ENCODE data around the gene ELAPOR2. TPM values are rescaled to one million over a fixed set of nuclear protein-coding genes. Genes with fewer than 3 reads are reported as not detected.

ELAPOR2 gene
- total and polyA plus RNA-seq, 9 of the 15 experiments (the other 6 are each of a cell fraction or from before 2014, with no cell fraction given), result 9.2 to 72.0 (median 35.0) TPM

DNA sequence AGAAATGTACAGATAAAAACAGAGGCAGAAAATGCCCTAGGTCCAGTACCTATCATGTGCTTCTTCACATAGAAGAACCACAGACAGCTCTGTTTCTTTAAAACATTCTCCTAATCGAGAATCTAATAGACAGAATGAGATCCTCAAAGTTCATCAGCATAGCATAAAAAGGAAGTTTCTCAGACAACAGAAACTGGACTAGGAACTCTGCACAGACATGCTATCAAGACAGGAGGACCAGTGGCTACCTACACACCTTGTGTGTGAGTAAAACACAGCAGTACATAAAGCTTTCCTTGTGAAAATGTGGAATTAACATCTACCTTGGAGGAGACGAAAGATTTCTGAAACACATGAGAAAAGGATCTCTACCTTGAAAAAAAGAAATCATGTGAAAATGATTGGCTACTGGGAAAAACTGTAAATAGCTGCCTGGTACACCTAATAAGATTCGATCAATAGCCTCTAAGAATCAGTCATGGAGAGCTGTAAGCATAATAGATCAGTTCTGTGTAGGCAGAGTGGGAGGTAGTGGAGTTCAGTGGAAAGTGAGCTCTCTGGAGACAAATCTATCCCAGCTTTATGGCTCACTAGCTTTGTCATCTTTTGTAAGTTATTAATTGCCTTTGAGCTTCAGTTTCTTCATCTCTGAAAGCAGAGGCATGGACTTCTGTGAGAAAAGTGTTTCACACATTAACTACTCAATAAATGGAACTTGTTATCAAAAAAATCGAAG, 26.7 kb downstream of the ELAPOR2 start:
- no peak for FAIRE-seq
- ATAC-seq, result no peak
- in situ Hi-C loops (cut with MboI) (no loop called here), intact Hi-C loops (cut with micrococcal nuclease) (no loop called here)
- Histone ChIP-seq H3K79me2 (ENCODE audit: control insufficient read depth, insufficient read depth, low read length) (peaks cover 96% of the 10 kb centered on the region), H3K4me1 (replicated peaks in 1 of 2; ENCODE audit: control insufficient read depth in 2 of 2, insufficient read depth in 2 of 2, low read length in 2 of 2) (peaks cover 0 to 20% of the 10 kb centered on the region in 2 experiments; a peak in 3 of 5 replicates), H3K36me3 (ENCODE audit: control insufficient read depth, insufficient read depth, low read length) (no peaks in the 10 kb centered on the region), H2AFZ (ENCODE audit: low read depth, low read length) (no peak overlapping the region), H3K9me3 (replicated peaks; ENCODE audit: control insufficient read depth, insufficient read depth, low read depth, low read length) (no peaks in the 10 kb centered on the region; the same call in 1 of the 2 replicates), H4K20me1 (replicated peaks; ENCODE audit: control insufficient read depth, insufficient read depth, low read length) (no peaks in the 10 kb centered on the region), H3K27me3 (ENCODE audit: control insufficient read depth in 2 of 2, insufficient read depth in 2 of 2, low read length in 2 of 2) (no peaks in the 10 kb centered on the region), H3K4me2 (ENCODE audit: insufficient read depth, low read length) (no peak overlapping the region), H3K9ac (ENCODE audit: insufficient read depth in 1 of 2, low read depth in 2 of 2, low read length in 2 of 2) (no peak overlapping the region), H3K9me1 (ENCODE audit: control insufficient read depth, insufficient read depth, low read length) (no peaks in the 10 kb centered on the region), H3K4me3 (no peak overlapping the region), H3K27ac (ENCODE audit: extremely low read depth, low read depth, low read length) (no peak overlapping the region)
- DNase-seq (ENCODE audit: extremely low read depth in 1 of 4, low spot score in 3 of 4), result no peak
- POLR2A ChIA-PET, result interaction anchor here (1.0 to 2.1 kb wide), 3 partner anchors 12 to 117 kb away, joined by 3 to 5 read pairs (median 3); no protein-coding TSS in a partner anchor
- BruUV-seq (replicated peaks), result no TSS peak
- 42% methylated on average over 4 of the region's 4 CpGs for WGBS (ENCODE audit: insufficient coverage, low coverage, missing lambda C conversion rate)
- no peak for TF ChIP-seq PTBP1 (IDR thresholded peaks at IDR 0.05; ENCODE audit: low read depth, low read length)
- TF ChIP-seq, protein P1, sequence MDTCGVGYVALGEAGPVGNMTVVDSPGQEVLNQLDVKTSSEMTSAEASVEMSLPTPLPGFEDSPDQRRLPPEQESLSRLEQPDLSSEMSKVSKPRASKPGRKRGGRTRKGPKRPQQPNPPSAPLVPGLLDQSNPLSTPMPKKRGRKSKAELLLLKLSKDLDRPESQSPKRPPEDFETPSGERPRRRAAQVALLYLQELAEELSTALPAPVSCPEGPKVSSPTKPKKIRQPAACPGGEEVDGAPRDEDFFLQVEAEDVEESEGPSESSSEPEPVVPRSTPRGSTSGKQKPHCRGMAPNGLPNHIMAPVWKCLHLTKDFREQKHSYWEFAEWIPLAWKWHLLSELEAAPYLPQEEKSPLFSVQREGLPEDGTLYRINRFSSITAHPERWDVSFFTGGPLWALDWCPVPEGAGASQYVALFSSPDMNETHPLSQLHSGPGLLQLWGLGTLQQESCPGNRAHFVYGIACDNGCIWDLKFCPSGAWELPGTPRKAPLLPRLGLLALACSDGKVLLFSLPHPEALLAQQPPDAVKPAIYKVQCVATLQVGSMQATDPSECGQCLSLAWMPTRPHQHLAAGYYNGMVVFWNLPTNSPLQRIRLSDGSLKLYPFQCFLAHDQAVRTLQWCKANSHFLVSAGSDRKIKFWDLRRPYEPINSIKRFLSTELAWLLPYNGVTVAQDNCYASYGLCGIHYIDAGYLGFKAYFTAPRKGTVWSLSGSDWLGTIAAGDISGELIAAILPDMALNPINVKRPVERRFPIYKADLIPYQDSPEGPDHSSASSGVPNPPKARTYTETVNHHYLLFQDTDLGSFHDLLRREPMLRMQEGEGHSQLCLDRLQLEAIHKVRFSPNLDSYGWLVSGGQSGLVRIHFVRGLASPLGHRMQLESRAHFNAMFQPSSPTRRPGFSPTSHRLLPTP (IDR thresholded peaks at IDR 0.05; ENCODE audit: borderline replicate concordance, extremely low read depth, insufficient read length), result no peak
- CTCF ChIA-PET (ENCODE audit: low intra/inter-chr PET ratio), result no interaction called here

Measured in K562 (cell line).